ENCODE data around the gene PID1. TPM values are rescaled to one million over a fixed set of nuclear protein-coding genes. Genes with fewer than 3 reads are reported as not detected.

The PID1 gene
- total RNA-seq, 4 donors from 2014 or later, result 1.0 to 33.0 (median 8.4) TPM

DNA sequence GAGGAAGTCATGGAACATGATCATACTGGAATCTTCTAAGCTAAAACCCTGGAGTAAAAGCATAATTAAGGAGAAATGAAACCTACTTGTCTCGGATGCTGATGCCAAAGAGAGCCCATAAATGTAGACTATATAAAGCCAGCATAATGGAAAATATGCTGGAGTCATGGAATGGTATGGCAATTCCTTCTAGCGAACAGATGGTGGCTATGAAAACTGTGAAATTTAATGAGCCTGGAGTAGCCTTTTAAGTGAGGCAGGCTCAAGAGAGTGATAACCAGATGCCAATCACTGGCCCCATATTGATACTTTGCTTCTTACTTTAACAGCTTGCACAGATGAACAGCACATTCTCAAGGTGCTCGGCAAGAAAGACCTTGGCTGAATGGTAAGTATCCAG lies 206.3 kb downstream of the PID1 start:
- Histone ChIP-seq H3K4me1 (no peaks in the 10 kb centered on the region), H3K36me3 (no peaks in the 10 kb centered on the region), H3K27ac (no peak overlapping the region), H3K27me3 (no peaks in the 10 kb centered on the region), H3K9me3 (peaks cover 0 to 7% (median 0%) of the 10 kb centered on the region in 3 donors), H3K4me3 (no peak overlapping the region)
- no peak for DNase-seq
- WGBS, 2 donors, result 82 to 88% methylated on average over 3 of the region's 3 CpGs
- no peak for TF ChIP-seq POLR2A (IDR thresholded peaks at IDR 0.05)
- TF ChIP-seq, protein P1, sequence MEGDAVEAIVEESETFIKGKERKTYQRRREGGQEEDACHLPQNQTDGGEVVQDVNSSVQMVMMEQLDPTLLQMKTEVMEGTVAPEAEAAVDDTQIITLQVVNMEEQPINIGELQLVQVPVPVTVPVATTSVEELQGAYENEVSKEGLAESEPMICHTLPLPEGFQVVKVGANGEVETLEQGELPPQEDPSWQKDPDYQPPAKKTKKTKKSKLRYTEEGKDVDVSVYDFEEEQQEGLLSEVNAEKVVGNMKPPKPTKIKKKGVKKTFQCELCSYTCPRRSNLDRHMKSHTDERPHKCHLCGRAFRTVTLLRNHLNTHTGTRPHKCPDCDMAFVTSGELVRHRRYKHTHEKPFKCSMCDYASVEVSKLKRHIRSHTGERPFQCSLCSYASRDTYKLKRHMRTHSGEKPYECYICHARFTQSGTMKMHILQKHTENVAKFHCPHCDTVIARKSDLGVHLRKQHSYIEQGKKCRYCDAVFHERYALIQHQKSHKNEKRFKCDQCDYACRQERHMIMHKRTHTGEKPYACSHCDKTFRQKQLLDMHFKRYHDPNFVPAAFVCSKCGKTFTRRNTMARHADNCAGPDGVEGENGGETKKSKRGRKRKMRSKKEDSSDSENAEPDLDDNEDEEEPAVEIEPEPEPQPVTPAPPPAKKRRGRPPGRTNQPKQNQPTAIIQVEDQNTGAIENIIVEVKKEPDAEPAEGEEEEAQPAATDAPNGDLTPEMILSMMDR (IDR thresholded peaks at IDR 0.05), result no peak
- intact Hi-C loops (cut with DNase I), result no loop called here

DNA sequence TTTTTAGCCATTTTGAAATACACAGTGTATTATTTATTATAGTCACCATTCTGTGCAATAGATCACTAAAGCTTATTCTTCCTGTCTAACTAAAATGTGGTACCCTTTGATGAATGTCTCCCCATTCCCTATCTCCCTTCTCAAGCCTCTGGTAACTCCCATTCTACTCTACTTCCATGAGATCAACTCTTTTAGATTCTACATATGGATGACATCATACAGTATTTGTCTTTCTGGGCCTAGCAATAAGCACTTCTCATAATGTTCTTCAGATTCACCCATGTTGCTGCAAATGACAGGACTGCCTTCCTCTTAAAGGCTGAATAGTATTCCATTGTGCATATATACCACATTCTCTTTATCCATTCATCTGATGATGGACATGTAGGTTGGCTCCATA lies 210.9 kb downstream of the PID1 start:
- TF ChIP-seq POLR2A (IDR thresholded peaks at IDR 0.05), result no peak
- TF ChIP-seq, protein P1 (IDR thresholded peaks at IDR 0.05), result no peak
- Histone ChIP-seq H3K36me3 (no peaks in the 10 kb centered on the region), H3K4me1 (no peaks in the 10 kb centered on the region), H3K9me3 (no peaks in the 10 kb centered on the region), H3K27me3 (no peaks in the 10 kb centered on the region), H3K27ac (no peak overlapping the region), H3K4me3 (no peak overlapping the region)
- intact Hi-C loops (cut with DNase I), result no loop called here
- DNase-seq, result no peak

DNA sequence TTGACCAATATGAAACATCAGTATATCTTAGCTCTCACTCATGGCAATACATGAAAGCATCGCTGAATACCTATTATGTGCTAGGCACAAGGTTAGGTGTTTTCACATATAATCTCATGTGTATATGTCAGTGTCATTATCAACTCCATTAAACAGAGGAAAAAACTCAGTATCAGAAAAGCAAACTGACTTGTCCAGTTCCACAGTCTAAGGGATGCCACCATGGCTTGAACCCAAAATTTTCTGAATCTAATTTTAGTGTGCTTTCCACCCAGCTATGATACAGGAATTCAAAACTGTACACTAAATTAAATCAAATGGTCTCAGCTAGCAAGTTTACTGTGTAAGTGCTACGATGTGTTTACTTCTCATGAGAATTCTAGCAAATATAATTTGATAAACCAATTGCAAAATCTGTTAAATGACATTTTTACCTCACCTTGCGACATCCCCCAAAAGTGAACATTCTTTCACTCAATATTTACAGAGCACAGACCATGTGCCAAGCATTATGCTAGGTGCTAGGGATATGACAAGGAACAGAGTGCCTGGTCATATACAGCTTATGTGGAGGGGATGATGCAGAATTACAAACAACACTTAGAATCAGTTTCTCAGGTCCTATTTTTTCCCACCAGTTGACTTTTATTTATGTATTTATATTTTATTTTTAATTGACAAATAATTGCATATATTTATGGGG lies 211.6 kb downstream of the PID1 start:
- DNase-seq, result no peak
- 82 to 86% methylated on average over 3 of the region's 3 CpGs for WGBS, 2 donors
- H3K36me3 ChIP-seq, result no peaks in the 10 kb centered on the region
- no peaks in the 10 kb centered on the region for H3K9me3 ChIP-seq
- H3K4me1 ChIP-seq, result no peaks in the 10 kb centered on the region
- no peak for TF ChIP-seq POLR2A (IDR thresholded peaks at IDR 0.05)
- TF ChIP-seq, protein P1 (IDR thresholded peaks at IDR 0.05), result no peak
- no peak overlapping the region for H3K27ac ChIP-seq
- intact Hi-C loops (cut with DNase I), result no loop called here
- no peaks in the 10 kb centered on the region for H3K27me3 ChIP-seq
- no peak overlapping the region for H3K4me3 ChIP-seq

DNA sequence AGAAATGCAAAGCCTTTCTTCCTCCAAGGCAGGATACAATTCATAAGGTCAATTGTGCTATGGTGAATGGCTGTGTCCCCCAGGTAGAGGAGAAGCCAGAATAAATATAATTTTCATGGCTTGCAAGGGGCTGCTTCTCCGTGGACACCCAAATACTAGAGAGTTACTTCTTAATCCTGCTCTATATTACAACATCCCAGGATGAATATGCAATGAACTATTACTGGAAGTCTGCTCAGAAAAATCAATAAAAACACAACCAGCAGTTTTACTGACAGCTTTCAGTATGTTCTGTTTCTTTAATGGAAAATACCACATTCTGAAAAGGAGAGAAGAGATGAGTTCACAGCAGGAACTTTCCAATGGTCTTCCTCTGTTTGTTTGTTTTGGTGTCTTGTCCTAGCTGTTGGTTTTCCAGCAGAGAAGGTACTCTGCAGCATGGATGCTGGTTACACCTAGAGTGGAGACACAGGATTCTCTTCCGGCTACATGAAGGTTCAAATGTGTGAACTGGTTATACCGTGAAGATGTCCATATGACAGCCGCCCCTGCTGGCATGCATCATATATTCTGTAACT lies 213.0 kb downstream of the PID1 start:
- H3K4me1 ChIP-seq, result no peaks in the 10 kb centered on the region
- 67 to 80% methylated on average over 4 of the region's 4 CpGs for WGBS, 2 donors
- H3K27me3 ChIP-seq, result no peaks in the 10 kb centered on the region
- no peak overlapping the region for H3K27ac ChIP-seq
- intact Hi-C loops (cut with DNase I), result no loop called here
- TF ChIP-seq, protein P1 (IDR thresholded peaks at IDR 0.05), result no peak
- TF ChIP-seq POLR2A (IDR thresholded peaks at IDR 0.05), result no peak
- H3K4me3 ChIP-seq, result no peak overlapping the region
- no peaks in the 10 kb centered on the region for H3K9me3 ChIP-seq
- H3K36me3 ChIP-seq, result no peaks in the 10 kb centered on the region
- no peak for DNase-seq

DNA sequence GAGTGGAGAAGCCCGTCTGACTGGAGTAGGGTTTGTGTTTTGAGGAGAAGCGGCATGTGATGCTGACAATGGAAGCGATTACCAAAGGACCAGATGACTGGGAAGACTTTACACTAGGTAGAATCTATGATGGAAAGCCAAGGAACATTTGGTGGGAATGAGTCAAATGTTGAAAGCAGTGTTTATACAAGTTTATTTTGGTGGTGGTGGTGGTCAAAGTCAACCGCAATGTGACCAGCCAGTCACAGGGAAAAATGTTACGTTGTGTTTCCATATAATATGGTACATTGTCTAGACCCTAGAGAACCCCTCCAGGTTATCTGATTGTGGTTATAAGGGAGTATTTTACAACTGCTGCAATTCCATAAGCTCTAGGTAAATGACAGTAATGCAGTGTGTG lies 216.8 kb downstream of the PID1 start:
- no peaks in the 10 kb centered on the region for H3K4me1 ChIP-seq
- intact Hi-C loops (cut with DNase I), result no loop called here
- H3K27ac ChIP-seq, result no peak overlapping the region
- H3K4me3 ChIP-seq, result no peak overlapping the region
- no peaks in the 10 kb centered on the region for H3K27me3 ChIP-seq
- H3K9me3 ChIP-seq, result no peaks in the 10 kb centered on the region
- TF ChIP-seq POLR2A (IDR thresholded peaks at IDR 0.05), result no peak
- TF ChIP-seq, protein P1 (IDR thresholded peaks at IDR 0.05), result no peak
- DNase-seq, result no peak
- 54 to 78% methylated on average over 5 of the region's 5 CpGs for WGBS, 2 donors
- H3K36me3 ChIP-seq, result no peaks in the 10 kb centered on the region

Measured in esophagus squamous epithelium (tissue), 5 donors.